Measurements from ENCODE around the gene RHOB. TPM values are rescaled to one million over a fixed set of nuclear protein-coding genes. Genes with fewer than 3 reads are reported as not detected.

Gene RHOB
- total RNA-seq, 3 donors from 2014 or later: 75.5 to 616 (median 104) TPM

DNA sequence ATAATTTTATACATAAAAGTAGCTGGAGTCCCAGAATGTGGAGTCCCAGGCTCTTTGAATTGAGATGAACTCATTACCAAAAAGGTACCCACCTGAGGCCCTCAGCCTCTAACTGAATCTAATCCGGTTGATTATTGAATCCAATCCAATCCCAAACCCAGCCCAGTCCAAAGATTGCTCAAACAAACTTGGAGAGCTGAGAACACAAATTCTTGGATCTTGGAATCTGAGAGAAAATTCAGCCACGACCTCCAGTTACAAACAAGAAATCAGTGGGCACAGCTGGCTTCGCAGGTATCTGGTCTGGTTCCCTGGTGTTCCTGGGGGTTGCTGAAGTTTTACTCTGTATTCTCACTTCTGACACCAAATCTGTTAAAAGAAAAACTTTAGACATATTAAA is 28.4 kb upstream of the RHOB start:
- no peak for ATAC-seq
- TF ChIP-seq, protein P1, sequence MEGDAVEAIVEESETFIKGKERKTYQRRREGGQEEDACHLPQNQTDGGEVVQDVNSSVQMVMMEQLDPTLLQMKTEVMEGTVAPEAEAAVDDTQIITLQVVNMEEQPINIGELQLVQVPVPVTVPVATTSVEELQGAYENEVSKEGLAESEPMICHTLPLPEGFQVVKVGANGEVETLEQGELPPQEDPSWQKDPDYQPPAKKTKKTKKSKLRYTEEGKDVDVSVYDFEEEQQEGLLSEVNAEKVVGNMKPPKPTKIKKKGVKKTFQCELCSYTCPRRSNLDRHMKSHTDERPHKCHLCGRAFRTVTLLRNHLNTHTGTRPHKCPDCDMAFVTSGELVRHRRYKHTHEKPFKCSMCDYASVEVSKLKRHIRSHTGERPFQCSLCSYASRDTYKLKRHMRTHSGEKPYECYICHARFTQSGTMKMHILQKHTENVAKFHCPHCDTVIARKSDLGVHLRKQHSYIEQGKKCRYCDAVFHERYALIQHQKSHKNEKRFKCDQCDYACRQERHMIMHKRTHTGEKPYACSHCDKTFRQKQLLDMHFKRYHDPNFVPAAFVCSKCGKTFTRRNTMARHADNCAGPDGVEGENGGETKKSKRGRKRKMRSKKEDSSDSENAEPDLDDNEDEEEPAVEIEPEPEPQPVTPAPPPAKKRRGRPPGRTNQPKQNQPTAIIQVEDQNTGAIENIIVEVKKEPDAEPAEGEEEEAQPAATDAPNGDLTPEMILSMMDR (IDR thresholded peaks at IDR 0.05): no peak
- Histone ChIP-seq H3K4me3 (no peak overlapping the region), H3K9me3 (no peaks in the 10 kb centered on the region), H3K4me1 (ENCODE audit: low read depth) (no peaks in the 10 kb centered on the region), H3K36me3 (ENCODE audit: low read depth) (no peaks in the 10 kb centered on the region)
- DNase-seq: no peak
- intact Hi-C loops (cut with DNase I, micrococcal nuclease): no loop called here

DNA sequence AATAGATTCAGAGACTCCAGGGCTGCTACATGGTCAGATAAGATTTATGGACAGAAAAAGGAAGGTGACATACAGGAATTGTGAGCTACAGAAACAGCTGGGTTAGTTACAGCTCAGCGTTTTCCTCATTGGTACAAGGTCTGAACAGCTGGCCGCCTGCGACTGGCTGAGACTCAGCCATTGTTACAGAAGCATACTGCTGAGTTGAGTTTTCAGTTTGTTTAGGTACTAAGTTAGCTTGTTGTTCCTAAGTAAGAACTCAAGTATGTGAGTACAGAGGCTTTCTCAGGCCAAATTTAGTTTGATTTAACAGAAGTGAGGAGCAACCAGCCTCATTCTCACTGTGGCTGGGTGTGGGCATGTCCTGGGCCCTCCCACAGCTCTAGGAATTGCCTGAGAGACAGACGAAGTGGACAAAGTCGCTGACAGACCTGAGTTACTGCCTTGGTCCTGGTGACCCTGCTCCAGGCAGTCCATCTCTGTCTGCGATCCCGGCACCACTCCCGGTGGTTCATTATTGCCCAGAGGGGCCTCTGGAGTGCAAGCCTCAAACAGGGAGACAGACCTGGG is 27.8 kb upstream of the RHOB start:
- H3K36me3 ChIP-seq (ENCODE audit: low read depth): no peaks in the 10 kb centered on the region
- H3K4me1 ChIP-seq (ENCODE audit: low read depth): no peaks in the 10 kb centered on the region
- DNase-seq: peak in 1 of 3 donors; percentile 68
- ATAC-seq: peak; percentile 82
- no peak overlapping the region for H3K4me3 ChIP-seq
- H3K9me3 ChIP-seq: no peaks in the 10 kb centered on the region
- TF ChIP-seq, protein P1 (IDR thresholded peaks at IDR 0.05): no peak
- intact Hi-C loops (cut with DNase I, micrococcal nuclease): no loop called here

DNA sequence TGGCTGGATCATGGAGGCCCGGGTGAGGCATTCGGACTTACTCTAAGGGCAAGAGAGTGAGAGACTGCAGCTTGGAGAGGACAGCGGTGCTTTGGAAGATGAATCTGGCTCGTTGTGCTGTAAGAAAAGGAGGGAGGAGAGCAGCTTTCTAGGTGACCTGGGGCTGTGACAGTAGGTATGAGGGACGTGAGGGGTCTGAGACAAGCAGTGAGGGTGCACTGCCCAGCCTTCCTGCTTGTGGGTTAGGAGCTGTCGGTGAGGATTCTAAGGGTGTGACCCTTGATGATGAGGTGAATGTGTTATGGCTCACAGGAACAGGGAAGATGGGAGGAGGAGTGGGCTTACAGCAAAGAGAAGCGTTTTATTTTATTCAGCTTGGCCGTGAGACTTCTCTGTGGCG is 27.1 kb upstream of the RHOB start:
- Histone ChIP-seq H3K36me3 (ENCODE audit: low read depth) (no peaks in the 10 kb centered on the region), H3K9me3 (no peaks in the 10 kb centered on the region), H3K4me3 (no peak overlapping the region), H3K4me1 (ENCODE audit: low read depth) (no peaks in the 10 kb centered on the region)
- no peak for DNase-seq
- ATAC-seq: no peak
- TF ChIP-seq, protein P1 (IDR thresholded peaks at IDR 0.05): no peak
- intact Hi-C loops (cut with DNase I, micrococcal nuclease): no loop called here

DNA sequence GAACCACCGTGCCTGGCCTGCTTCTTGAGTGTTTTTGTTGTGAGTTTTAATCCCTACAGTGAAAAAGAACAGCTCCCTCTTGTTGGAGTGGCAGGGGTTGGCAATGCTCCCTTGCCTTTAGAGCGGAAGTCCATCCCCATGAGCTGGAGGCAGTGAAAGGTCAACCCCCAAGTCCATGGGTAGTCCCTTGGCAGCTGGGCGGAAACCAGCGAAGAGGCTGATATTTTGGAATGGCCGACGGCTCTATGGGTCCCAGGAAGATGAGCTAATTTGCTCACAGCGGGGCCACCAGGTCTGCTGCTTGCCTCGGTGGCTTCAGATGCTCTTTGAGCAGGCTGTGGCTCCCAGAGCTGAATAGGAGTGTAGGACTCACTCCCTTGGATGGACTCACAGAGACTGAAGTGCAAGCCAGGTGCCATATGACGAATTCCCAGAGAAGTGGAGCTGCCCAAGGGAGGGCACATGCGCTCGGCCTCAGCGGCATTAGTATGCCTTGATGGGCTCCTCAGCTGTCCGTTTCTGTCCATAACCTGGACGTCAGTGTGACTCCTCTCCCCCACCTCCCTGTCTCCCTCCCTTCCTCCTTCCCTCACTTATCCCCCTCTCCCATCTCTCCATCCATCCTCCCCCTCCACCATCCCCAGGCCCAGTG is 25.4 kb upstream of the RHOB start:
- DNase-seq: no peak
- Histone ChIP-seq H3K36me3 (ENCODE audit: low read depth) (no peaks in the 10 kb centered on the region), H3K4me3 (no peak overlapping the region), H3K4me1 (ENCODE audit: low read depth) (no peaks in the 10 kb centered on the region), H3K9me3 (no peaks in the 10 kb centered on the region)
- intact Hi-C loops (cut with DNase I, micrococcal nuclease): no loop called here
- no peak for ATAC-seq
- TF ChIP-seq, protein P1 (IDR thresholded peaks at IDR 0.05): no peak

DNA sequence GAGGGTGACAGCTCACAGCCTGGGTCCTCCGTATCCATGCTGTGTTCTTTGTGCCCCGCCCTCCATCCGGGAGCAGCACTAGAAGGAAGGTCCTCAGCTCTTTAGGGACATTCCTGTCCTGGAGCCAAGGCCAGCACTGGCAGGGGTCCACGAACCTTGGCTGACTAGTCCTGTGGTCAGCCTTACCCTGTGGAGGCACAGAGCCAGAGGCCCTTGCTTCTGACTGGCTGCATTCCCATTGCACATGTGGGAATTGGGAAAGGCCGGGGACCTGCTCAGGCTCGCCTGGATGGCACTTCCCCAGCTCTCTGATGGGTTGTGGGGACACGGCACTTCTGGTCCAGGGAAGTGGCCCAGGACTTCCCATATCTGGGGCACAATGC is 24.9 kb upstream of the RHOB start:
- TF ChIP-seq, protein P1 (IDR thresholded peaks at IDR 0.05): no peak
- Histone ChIP-seq H3K4me1 (ENCODE audit: low read depth) (no peaks in the 10 kb centered on the region), H3K4me3 (no peak overlapping the region), H3K36me3 (ENCODE audit: low read depth) (no peaks in the 10 kb centered on the region), H3K9me3 (no peaks in the 10 kb centered on the region)
- intact Hi-C loops (cut with DNase I, micrococcal nuclease): no loop called here
- DNase-seq (peak; percentile 50 to 82 (median 81)), ATAC-seq (peak; percentile 32)

All from mucosa of descending colon (tissue), 3 donors.